HT-29 (cell line): ENCODE data around the gene SENP6. TPM values are rescaled to one million over a fixed set of nuclear protein-coding genes. Genes with fewer than 3 reads are reported as not detected.
"Not testable (repeated sequence)": the region's sequence is repeated elsewhere in the genome, so short reads cannot be mapped to it uniquely, and the experiment has no call there.

Experiments
- DNase-seq: peaks from one replicate; pipeline ENCODE4 v3.0.0-alpha.2; 2015; ENCODE audit warnings: low spot score
- total RNA-seq: library from RNA; depleted of rRNA; stranded (reverse); fragments of >200 nt; shearing (Covaris generic); gene quantifications from 2 replicates; pipeline ENCODE4 v1.2.3, GENCODE V29; 2014

The SENP6 gene
- total RNA-seq, 1 experiment from 2014 or later: 39.9 TPM

- no peak for DNase-seq
Observed at GRCh38 chr6:75609639-75610590, 8.2 kb downstream of the SENP6 start.

GRCh38 chr6:75611011-75611701 lies 9.5 kb downstream of the SENP6 start:
- DNase-seq: no peak

- no peak for DNase-seq
Observed at GRCh38 chr6:75611702-75612375, 10.2 kb downstream of the SENP6 start.

GRCh38 chr6:75612434-75612833 lies 10.8 kb downstream of the SENP6 start:
- DNase-seq: no peak

GRCh38 chr6:75613056-75613501 lies 11.4 kb downstream of the SENP6 start:
- no peak for DNase-seq

- no peak for DNase-seq
Observed at GRCh38 chr6:75618437-75618836, 16.8 kb downstream of the SENP6 start.

GRCh38 chr6:75619230-75619899 lies 17.7 kb downstream of the SENP6 start:
- DNase-seq: no peak

- DNase-seq: no peak
Observed at GRCh38 chr6:75620381-75621304, 19.0 kb downstream of the SENP6 start.

GRCh38 chr6:75621846-75622245 lies 20.2 kb downstream of the SENP6 start:
- DNase-seq: no peak

GRCh38 chr6:75623491-75623890 lies 21.8 kb downstream of the SENP6 start:
- DNase-seq: no peak

GRCh38 chr6:75624335-75624734 lies 22.7 kb downstream of the SENP6 start:
- DNase-seq: no peak

GRCh38 chr6:75624988-75625387 lies 23.3 kb downstream of the SENP6 start:
- no peak for DNase-seq

- DNase-seq: no peak
Observed at GRCh38 chr6:75626561-75626960, 24.9 kb downstream of the SENP6 start.

GRCh38 chr6:75627708-75628107 lies 26.0 kb downstream of the SENP6 start:
- DNase-seq: not testable (repeated sequence)

GRCh38 chr6:75631859-75632635 lies 30.4 kb downstream of the SENP6 start:
- no peak for DNase-seq

GRCh38 chr6:75633045-75633444 lies 31.4 kb downstream of the SENP6 start:
- no peak for DNase-seq

- DNase-seq: no peak
Observed at GRCh38 chr6:75642311-75642710, 40.6 kb downstream of the SENP6 start.

GRCh38 chr6:75643173-75643572 lies 41.5 kb downstream of the SENP6 start:
- DNase-seq: no peak

GRCh38 chr6:75656479-75656878 lies 54.8 kb downstream of the SENP6 start:
- DNase-seq: no peak

- no peak for DNase-seq
Observed at GRCh38 chr6:75657327-75657726, 55.6 kb downstream of the SENP6 start.
